ENCODE results near the gene COBL. TPM values are rescaled to one million over a fixed set of nuclear protein-coding genes. Genes with fewer than 3 reads are reported as not detected.

COBL gene
- total and polyA plus RNA-seq, 2 of the 8 experiments (the other 6 are each of a cell fraction or from before 2014, with no cell fraction given): 13.8 to 40.4 TPM

DNA sequence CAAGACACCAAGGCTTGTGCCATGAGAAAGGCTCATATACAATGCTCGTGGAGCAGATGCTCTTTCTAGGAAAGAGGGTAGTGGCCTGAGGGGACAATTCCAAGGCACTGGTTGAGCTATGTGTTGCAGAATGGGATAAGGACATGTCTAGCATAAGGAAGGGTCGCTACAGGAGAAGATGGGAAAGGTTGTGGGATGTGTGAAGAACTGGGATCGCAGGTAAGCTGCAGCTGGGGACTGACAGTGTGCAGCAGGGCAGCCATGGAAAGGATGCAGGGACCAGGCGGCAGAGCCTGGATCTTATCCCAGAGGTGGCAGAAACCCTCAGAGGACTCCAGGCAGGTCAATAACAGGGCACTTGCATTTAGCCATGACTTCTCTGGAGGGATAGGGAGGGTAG, 56.1 kb downstream of the COBL start (continued):
- TF ChIP-seq, protein P1, sequence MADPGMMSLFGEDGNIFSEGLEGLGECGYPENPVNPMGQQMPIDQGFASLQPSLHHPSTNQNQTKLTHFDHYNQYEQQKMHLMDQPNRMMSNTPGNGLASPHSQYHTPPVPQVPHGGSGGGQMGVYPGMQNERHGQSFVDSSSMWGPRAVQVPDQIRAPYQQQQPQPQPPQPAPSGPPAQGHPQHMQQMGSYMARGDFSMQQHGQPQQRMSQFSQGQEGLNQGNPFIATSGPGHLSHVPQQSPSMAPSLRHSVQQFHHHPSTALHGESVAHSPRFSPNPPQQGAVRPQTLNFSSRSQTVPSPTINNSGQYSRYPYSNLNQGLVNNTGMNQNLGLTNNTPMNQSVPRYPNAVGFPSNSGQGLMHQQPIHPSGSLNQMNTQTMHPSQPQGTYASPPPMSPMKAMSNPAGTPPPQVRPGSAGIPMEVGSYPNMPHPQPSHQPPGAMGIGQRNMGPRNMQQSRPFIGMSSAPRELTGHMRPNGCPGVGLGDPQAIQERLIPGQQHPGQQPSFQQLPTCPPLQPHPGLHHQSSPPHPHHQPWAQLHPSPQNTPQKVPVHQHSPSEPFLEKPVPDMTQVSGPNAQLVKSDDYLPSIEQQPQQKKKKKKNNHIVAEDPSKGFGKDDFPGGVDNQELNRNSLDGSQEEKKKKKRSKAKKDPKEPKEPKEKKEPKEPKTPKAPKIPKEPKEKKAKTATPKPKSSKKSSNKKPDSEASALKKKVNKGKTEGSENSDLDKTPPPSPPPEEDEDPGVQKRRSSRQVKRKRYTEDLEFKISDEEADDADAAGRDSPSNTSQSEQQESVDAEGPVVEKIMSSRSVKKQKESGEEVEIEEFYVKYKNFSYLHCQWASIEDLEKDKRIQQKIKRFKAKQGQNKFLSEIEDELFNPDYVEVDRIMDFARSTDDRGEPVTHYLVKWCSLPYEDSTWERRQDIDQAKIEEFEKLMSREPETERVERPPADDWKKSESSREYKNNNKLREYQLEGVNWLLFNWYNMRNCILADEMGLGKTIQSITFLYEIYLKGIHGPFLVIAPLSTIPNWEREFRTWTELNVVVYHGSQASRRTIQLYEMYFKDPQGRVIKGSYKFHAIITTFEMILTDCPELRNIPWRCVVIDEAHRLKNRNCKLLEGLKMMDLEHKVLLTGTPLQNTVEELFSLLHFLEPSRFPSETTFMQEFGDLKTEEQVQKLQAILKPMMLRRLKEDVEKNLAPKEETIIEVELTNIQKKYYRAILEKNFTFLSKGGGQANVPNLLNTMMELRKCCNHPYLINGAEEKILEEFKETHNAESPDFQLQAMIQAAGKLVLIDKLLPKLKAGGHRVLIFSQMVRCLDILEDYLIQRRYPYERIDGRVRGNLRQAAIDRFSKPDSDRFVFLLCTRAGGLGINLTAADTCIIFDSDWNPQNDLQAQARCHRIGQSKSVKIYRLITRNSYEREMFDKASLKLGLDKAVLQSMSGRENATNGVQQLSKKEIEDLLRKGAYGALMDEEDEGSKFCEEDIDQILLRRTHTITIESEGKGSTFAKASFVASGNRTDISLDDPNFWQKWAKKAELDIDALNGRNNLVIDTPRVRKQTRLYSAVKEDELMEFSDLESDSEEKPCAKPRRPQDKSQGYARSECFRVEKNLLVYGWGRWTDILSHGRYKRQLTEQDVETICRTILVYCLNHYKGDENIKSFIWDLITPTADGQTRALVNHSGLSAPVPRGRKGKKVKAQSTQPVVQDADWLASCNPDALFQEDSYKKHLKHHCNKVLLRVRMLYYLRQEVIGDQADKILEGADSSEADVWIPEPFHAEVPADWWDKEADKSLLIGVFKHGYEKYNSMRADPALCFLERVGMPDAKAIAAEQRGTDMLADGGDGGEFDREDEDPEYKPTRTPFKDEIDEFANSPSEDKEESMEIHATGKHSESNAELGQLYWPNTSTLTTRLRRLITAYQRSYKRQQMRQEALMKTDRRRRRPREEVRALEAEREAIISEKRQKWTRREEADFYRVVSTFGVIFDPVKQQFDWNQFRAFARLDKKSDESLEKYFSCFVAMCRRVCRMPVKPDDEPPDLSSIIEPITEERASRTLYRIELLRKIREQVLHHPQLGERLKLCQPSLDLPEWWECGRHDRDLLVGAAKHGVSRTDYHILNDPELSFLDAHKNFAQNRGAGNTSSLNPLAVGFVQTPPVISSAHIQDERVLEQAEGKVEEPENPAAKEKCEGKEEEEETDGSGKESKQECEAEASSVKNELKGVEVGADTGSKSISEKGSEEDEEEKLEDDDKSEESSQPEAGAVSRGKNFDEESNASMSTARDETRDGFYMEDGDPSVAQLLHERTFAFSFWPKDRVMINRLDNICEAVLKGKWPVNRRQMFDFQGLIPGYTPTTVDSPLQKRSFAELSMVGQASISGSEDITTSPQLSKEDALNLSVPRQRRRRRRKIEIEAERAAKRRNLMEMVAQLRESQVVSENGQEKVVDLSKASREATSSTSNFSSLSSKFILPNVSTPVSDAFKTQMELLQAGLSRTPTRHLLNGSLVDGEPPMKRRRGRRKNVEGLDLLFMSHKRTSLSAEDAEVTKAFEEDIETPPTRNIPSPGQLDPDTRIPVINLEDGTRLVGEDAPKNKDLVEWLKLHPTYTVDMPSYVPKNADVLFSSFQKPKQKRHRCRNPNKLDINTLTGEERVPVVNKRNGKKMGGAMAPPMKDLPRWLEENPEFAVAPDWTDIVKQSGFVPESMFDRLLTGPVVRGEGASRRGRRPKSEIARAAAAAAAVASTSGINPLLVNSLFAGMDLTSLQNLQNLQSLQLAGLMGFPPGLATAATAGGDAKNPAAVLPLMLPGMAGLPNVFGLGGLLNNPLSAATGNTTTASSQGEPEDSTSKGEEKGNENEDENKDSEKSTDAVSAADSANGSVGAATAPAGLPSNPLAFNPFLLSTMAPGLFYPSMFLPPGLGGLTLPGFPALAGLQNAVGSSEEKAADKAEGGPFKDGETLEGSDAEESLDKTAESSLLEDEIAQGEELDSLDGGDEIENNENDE (IDR thresholded peaks at IDR 0.05; ENCODE audit: insufficient replicate concordance, low read length): no peak
- TF ChIP-seq CBX8 (IDR thresholded peaks at IDR 0.05; ENCODE audit: borderline replicate concordance, low read depth, low read length): no peak
